HG02763 (cell line): ENCODE data around the gene ATF7IP2.

Experiments
- ATAC-seq: cut with Tn5 transposase; IDR thresholded peaks from one replicate; pipeline ENCODE4 v1.9.1; 2021; ENCODE audit warnings: mild to moderate bottlenecking, moderate library complexity; ENCODE audit not compliant: unreplicated experiment

ATF7IP2 gene

DNA sequence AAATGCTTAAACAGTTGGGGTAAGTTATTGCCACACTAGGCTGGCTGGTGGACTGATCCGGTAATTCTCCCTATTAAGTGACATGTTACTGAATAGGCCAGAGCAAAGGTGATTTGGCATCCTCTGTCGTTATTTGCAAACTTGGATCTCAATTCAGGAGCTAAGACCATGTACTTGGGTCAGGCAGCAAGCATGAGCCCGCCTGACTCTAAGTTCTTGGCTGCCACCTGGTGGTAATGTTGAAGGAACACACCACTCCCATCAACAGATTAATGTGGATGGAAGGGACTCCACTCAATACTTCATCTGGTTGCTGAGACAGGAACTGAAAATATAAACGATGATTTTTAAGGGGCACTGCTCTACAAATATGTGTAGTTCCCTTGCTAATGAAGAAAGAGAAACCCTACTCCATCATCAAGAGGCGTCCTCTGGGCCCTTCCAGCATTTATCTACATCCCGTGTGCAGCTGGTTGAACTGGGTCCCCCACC is 123.7 kb downstream of the ATF7IP2 start:
- peak; percentile 60 for ATAC-seq

DNA sequence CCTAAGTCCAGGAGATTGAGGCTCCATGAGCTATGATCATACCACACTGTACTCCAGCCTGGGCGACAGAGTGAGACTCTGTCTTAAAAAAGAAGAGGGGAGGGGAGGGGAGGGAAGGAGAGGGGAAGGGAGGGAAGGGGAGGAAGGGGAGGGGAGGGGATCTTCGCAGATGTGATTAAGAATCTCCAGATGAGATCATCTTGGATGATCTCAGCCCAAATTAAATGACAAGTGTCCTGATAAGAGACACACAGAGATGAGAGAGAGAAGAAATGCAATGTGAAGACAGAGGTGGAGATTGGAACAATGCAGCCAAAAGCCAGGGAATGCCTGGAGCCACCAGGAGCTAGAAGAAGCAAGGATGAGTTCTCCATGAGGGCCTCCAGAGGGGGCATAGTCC is 124.4 kb downstream of the ATF7IP2 start:
- ATAC-seq = no peak

DNA sequence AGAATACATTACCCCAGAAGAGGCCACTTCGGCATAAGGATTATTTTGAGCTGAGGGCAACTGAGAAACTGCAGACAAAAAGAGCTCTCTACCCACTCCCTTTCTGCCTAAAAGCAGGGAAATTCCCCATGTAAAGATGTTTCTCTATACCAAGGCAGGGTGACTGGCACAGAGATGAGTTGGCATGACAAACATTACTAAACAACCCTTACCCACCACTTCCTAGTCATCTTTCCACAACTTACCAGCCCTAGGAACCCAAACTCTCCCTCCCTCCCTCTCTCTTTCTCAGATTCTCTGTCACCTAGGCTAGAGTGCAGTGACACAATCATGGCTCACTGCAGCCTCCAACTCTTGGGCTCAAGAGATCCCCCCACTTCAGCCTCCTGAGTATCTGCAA is 126.0 kb downstream of the ATF7IP2 start:
- no peak for ATAC-seq

DNA sequence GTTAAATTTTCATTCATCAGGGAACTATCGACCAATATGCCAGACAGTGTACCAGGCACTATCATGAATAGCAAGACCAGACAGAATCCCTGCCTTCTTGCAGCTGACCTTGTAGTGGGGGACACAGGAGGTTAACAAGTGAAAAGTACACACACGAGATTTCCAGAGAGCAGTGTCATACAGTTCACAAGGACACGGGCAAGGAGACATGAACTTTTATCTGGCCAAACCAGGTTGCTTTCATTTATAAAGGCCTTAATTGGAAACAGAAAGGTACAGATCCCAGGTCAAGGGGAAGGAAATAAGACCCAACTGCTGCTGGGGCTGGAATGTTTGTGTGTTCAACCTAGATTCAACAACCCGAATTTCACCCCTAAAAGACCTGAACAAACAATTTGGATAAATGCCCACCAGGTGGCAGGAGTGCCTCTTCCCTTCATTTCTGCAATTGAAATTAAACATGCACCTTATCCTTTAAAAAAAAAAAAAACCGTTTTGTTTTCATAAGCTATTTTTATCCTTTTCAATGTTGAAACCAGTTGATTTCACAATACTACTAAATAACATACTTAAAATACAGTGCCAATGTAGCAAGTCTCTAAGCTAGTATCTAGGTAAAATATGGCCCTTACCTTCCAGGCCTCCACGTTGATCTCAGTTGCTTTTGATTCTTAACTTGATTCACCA is 128.7 kb downstream of the ATF7IP2 start:
- no peak for ATAC-seq

DNA sequence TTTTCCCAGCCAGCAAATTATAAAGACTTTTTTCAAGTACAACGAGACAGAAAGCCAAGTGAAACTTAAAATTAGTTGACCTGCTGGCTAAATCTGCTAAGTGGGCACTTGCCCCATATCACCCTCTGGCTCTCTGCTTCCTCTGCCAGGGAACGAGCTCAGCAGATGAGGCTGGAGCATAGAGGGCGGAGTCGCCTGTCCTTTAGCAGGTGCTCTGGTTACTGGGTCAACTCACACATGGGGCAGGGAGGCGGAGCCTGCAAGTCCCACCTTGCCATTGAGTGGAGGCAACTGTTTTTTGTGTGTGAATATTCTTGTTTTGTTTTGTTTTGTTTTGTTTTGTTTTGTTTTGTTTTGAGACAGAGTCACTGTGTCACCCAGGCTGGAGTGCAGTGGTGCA is 132.0 kb downstream of the ATF7IP2 start:
- no peak for ATAC-seq

DNA sequence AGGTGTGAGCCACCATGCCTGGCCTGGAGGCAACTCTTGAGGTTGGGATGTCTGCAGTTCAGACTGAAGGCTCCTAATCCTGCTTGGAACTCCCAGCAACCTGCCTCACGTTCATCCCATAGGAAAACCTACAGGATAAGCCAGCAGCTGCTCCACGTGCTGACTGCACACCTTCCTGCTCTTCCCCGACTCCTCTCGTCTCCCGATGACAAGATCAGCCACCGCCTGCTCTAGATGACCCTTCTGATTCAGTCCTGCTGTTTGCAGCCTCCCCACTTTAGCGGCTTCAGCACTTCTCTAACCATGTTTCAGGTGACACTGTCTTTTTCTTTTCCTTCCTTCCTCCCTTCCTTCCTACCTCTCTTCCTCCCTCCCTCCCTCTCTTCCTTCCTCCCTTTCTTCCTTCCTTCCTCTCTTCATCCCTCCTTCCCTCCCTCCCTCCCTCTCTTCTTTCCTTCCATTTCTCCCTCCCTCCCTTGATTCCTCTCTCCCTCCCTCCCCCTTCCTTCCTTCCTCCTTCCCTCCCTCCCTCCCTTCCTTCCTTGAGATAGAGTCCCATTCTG is 132.7 kb downstream of the ATF7IP2 start:
- no peak for ATAC-seq

DNA sequence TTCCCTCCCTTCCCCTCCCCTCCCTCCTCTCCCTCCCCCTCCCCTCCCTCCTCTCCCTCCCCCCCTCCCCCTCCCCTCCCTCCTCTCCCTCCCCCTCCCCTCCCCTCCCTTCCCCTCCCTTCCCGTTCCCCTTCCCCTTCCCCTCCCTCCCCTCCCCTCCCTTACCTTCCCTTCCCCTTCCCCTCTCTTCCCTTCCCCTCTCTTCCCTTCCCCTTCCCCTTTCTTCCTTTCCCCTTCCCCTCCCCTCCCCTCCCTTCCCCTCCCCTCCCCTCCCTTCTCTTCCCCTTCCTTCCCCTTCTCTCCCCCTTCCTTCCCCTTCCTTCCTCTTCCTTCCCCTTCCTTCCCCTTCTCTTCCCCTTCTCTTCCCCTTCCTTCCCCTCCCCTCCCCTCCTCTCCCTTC is 133.4 kb downstream of the ATF7IP2 start:
- ATAC-seq = no peak

DNA sequence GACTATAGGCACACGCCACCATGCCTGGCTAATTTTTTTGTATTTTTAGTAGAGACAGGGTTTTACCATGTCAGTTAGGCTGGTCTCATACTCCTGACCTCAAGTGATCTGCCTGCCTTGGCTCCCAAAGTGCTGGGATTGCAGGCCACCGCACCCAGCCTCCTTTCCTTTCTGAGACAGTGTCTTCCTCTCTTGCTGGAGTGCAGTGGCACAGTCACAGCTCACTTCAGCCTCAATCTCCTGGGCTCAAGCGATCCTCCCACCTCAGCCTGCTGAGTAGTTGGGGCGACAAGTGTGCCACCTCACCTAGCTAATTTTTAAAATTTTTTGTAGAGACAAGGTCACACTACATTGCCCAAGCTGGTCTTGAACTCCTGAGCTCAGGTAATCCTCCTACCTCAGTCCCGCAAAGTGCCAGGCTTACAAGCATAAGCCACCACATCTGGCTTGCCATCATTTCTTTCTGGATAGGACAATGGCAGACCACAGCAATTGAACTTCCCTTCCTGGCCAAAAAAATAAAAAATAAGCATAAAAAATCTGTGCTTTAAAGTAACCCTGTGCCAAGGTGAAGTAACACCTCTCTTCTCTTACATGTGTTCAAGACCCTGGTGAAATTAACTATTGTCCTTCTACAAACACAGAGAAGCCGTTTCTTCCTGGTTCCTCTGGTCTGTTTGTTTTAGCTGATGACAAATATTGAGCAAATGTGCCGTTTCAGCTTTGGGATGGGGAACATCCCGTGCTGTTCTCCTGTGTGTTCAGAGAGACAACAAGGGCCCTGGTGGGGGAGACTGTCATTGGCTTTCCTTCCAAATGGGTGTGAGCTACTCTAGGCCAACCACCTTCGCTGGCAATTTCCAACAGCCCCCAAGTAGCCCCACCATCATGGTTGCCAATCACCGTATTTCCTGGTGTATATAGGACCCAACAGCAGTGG is 134.3 kb downstream of the ATF7IP2 start:
- no peak for ATAC-seq

DNA sequence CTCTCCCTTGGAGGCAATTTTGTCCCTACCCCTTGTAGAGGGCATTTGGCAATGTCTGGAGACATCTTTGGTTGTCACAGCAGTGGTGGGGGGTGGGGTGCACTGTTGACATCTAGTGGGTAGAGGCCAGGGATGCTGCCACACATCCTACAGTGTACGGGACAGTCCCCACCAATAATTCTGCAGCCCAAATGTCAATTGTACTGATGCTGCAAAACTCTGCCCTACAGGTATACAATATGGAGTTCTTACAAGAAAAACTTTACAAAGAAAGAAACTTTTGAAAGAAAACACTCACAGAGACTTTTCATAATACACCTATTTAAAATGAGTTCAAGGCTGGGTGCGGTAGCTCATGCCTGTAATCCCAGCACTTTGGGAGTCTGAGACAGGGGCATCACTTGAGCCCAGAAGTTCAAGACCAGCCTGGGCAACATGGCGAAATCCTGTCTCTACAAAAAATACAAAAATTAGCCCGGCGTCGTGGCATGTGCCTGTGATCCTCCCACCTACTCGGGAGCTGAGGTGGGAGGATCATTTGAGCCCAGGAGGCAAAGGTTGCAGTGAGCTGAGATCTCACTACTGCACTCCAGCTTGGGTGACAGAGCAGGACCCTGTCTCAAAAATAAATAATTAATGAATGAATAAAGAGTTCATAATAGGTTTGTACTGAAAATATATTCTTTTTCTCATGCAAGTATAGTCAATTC is 135.2 kb downstream of the ATF7IP2 start:
- ATAC-seq = no peak

DNA sequence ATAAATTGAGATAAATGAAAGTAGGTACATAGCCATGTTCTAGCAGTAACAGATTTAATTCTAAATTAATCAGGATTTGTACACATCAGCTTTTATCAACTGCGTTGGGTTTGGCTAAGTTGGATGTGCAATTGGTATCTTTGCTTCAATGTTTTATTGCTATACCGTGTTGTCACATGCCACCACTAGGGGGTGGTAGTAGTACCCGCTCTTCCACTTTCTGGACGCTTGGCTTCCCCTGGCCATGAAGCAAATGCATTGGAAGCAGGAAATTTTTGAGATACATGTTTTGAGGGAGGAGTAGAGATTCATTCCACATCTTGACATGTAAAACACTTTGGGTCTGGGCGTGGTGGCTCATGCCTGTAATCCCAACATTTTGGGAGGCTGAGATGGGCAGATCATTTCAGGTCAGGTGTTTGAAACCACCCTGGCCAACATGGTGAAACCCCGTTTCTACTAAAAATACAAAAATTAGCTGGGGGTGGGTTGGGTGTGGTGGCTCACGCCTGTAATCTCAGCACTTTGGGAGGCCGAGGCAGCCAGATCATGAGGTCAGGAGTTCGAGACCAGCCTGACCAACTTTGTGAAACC is 135.9 kb downstream of the ATF7IP2 start:
- ATAC-seq = no peak

DNA sequence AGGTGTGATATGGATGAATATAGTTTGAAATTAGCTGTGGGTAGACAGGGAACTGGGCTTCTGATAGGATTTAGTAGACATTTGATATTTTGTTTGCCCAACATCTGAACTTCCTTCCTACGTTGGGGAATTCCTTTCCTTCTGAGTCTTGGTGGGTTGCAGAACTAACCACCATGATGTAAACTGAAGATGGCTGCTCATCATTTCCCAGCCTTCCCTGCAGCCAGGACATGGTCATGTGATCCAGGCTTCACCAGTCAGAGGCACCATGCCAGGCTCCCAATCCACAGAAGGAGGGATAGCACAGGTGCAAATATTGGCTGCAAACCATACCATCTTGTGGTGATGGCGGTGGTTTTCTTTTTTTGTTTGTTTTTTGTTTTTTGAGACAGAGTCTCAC is 137.1 kb downstream of the ATF7IP2 start:
- ATAC-seq = no peak

DNA sequence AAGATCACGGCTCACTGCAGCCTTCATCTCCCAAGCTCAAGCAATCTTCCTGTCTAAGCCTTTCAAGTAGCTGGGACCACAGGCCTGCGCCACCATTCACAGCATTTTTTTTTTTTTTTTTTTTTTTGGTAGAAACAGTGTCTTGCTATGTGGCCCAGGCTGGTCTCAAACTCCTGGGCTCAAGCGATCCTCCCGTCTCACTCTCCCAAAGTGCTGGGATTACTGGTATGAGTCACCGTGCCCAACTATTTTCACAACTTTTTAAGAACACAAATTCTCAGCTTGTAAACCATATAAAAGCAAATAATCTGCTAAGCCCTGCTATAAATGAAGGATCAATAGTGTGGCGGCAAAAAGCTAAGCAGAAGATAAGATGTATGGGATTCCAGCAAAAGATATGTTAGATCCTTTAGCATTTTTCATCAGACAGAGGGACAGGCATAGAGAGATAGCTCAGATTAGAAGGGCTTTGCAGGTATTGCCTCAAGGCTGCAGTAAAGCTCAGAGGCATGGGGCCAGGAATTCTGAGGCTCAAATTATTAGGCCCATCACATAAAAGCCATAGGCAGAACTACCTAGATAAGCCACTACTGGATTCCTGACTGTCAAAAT is 139.5 kb downstream of the ATF7IP2 start:
- ATAC-seq = no peak

DNA sequence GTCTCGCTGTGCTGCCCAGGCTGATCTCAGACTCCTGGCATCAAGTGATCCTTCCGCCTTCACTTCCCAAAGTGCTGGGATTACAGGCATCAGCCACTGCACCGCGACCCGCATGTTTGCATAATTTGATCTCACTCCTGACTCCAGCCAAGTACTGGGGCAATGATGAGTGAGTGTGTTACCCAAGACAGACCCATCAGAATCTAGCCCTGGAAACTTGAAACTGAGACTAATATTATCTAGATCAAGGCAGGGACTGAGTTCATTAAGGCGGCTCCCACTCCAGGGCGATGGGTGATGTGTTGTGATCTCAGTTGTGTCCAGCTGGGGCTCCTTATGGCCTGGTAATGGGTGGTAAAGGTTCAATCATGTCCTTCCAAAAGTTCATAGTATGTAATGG is 141.1 kb downstream of the ATF7IP2 start:
- no peak for ATAC-seq

DNA sequence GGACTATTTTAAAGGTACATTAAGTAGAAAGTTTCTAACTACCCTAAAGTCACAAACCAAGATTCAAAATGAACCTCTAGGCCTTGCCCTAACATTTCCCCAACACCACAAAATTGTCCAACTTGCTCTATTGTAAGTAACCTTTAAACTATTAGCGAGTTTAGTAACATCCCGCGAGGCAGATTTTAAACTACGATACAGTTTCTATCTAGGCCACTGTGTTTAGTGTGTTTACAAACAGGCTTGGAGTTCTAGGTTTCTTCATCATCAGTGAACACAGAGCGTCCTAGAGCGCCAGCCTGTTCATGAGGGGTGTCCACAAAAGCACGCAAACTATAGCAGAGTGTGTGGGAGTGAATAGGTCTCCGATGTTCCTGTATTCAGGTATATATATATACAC is 142.8 kb downstream of the ATF7IP2 start:
- ATAC-seq = no peak

DNA sequence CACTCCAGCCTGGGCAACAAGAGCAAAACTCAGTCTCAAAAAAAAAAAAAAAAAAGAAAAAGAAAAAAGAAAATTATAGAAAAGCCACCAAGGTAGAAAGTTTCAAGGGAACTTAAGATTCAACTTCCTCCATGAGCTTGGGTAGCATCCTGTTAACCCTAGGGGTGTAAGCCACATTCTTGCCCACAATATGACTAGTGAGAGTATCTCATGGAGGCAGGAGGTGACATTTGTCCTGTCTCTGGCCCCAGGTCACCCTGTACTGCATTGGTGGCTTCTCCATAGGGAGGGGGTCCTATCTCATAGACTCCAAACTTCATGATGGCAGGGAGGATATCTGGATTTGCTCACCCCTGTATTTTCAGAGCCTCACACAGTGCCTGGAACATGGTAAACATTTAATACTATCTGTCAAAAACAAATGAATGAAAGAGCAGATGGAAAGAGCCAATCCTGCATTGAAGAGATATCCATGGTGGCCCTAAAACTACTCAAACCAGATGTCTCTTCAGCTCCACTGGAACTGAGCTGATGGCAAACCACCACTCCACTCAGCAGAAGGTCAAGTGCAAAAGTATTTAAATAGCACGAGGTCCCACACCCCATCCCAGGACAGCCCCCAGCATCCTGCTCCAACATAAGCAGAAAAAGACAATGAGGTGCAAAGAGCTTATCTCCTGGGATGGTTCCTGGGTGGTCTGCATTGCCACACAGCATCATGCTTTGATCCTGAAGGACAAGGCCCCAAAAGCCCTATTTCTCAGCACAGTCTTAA is 144.2 kb downstream of the ATF7IP2 start:
- ATAC-seq = no peak

DNA sequence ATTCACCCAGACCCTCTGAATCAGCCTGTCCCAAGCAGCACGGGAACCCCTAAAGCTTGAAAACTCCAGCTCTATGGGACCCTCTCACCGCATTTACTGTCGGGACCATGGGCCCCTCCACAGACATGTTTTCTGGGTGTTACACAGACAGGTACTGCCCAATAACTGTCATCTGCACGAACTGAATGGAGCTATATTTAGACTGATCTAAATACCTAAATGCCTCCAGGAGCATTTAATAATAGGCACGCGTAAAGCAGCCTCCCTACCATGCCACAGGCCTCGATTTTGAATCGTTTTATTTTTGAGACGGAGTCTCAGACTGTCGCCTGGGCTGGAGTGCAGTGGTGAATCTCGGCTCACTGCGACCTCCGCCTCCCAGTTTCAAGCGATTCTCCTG is 144.8 kb downstream of the ATF7IP2 start:
- ATAC-seq = no peak

DNA sequence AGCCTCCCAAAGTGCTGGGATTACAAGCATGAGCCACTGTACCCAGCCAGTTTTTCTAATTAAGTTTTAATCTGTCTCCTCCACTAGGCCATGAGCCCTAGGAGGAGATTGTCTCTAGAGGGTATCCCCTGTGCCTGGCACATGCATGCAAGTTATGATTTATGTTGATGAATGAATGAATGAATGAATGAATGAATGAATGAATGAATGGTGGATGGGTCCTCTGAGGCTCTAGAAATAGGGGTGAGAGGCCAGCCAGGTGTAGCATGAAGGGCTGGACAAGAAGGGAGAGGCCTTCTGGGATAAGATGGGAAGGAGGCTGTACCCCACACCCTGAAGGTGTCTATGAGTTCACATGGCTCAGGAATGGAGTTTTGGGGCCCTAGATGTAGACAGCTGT is 145.7 kb downstream of the ATF7IP2 start:
- no peak for ATAC-seq
